Liver (tissue), 10 donors: ENCODE data around the gene GPA33. TPM values are rescaled to one million over a fixed set of nuclear protein-coding genes. Genes with fewer than 3 reads are reported as not detected.

Experiments
- DNase-seq: peaks from one replicate; pipeline ENCODE4 v3.0.0-alpha.2; 2017; ENCODE audit warnings: low spot score
- H3K27ac ChIP-seq, 2 donors: one replicate each; pipeline ENCODE4 v1.7.0; 2013; ENCODE audit warnings: inconsistent platforms in 2 of 2, low read length in 2 of 2, control low read depth in 1 of 2, low read depth in 1 of 2, mild to moderate bottlenecking in 1 of 2
- H3K27me3 ChIP-seq, 4 donors: one replicate each; pipeline versions ENCODE4 v1.6.1 to v1.7.0; 2013; ENCODE audit warnings: low read length in 3 of 4, inconsistent platforms in 1 of 4, mild to moderate bottlenecking in 1 of 4, moderate library complexity in 1 of 4; ENCODE audit not compliant: control insufficient read depth in 4 of 4, insufficient read depth in 4 of 4
- H3K36me3 ChIP-seq, 4 donors: one replicate each; pipeline versions ENCODE4 v1.6.1 to v1.7.0; 2013; ENCODE audit warnings: low read length in 3 of 4, mild to moderate bottlenecking in 3 of 4, low read depth in 1 of 4, moderate library complexity in 1 of 4; ENCODE audit not compliant: control insufficient read depth in 4 of 4, insufficient read depth in 3 of 4
- H3K4me1 ChIP-seq, 4 donors: one replicate each; pipeline versions ENCODE4 v1.6.1 to v1.7.0; 2013; ENCODE audit warnings: low read length in 3 of 4, mild to moderate bottlenecking in 3 of 4, moderate library complexity in 1 of 4; ENCODE audit not compliant: control insufficient read depth in 4 of 4, insufficient read depth in 4 of 4
- H3K4me3 ChIP-seq, 3 donors: one replicate each; pipeline versions ENCODE4 v1.6.1 to v1.7.0; 2013; ENCODE audit warnings: low read length in 3 of 3, control low read depth in 1 of 3, low read depth in 1 of 3, mild to moderate bottlenecking in 1 of 3
- H3K9ac ChIP-seq, 2 donors: one replicate each; pipeline ENCODE4 v1.7.0; 2013; ENCODE audit warnings: low read length in 2 of 2, mild to moderate bottlenecking in 2 of 2, moderate library complexity in 2 of 2, control low read depth in 1 of 2, low read depth in 1 of 2
- H3K9me3 ChIP-seq, 4 donors: one replicate each; pipeline versions ENCODE4 v1.6.1 to v1.7.0; 2013; ENCODE audit warnings: low read length in 3 of 4; ENCODE audit not compliant: control insufficient read depth in 4 of 4
- SP1 ChIP-seq: IDR thresholded peaks from 2 replicates; pipeline ENCODE4 v1.6.1; 2018; ENCODE audit warnings: antibody characterized with exemption, mild to moderate bottlenecking
- WGBS: extraction: QIAGEN DNeasy Blood & Tissue Kit; methylation state at CpG from one replicate; pipeline ENCODE4 v1.1.7; 2013; 5-methylcytosine and 5-hydroxymethylcytosine counted together
- polyA plus RNA-seq, 2 donors: library from polyadenylated mRNA; stranded (reverse) in 1 of 2; unstranded in 1 of 2; fragments of 200-250 nt in 1 of 2; fragments of >200 nt in 1 of 2; fragmentation: Nextera tagmentation in 1 of 2; extraction: Ambion mirVana in 1 of 2; gene quantifications; one replicate each; pipeline versions ENCODE4 v1.2.1 to v1.2.3, GENCODE V29; 2013 to 2015
- small RNA-seq: library from RNA; depleted of rRNA; stranded (forward); fragments of <200 nt; gene quantifications from one replicate; pipeline ENCODE3, GENCODE V24; 2014
- total RNA-seq, 2 donors: library from RNA; depleted of rRNA; stranded (reverse); fragments of >200 nt; gene quantifications; one replicate each; pipeline ENCODE4 v1.2.3, GENCODE V29; 2014
- TF ChIP-seq, protein P1 (sequence below): IDR thresholded peaks from 2 replicates; pipeline ENCODE4 v1.6.1; 2016; ENCODE audit warnings: antibody characterized with exemption
- donor health status: healthy.
- donor health status: healthy.
- donor health status: healthy.
- donor health status: healthy.
- donor health status: healthy.

The GPA33 gene
- total and polyA plus RNA-seq, 4 donors: 0.03 to 0.19 (median 0.08) TPM; not detected in 1

DNA sequence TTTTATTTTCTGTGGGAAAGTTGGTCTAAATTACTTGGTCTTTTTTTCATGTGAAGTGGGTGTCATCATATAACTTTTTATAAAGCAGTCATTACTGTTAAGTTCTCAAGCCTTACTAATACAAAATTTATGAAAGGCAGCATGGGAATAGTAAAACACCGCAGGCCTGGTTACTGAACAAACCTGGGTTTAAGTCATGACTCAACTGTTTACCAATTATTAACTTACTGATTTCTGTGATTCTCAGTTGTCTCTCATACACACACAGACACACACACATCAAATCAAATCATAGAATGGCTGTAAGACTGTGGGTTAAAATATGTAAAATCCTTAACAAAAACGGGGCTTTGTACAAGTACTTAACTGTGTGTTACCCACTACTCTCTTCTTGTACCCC, 86.5 kb downstream of the GPA33 start:
- peaks cover 0 to 5% (median 0%) of the 10 kb centered on the region in 4 donors for H3K9me3 ChIP-seq
- H3K36me3 ChIP-seq: no peaks in the 10 kb centered on the region
- no peak overlapping the region for H3K27ac ChIP-seq
- H3K9ac ChIP-seq: no peak overlapping the region
- H3K4me1 ChIP-seq: no peaks in the 10 kb centered on the region
- H3K4me3 ChIP-seq: no peak overlapping the region
- TF ChIP-seq, protein P1, sequence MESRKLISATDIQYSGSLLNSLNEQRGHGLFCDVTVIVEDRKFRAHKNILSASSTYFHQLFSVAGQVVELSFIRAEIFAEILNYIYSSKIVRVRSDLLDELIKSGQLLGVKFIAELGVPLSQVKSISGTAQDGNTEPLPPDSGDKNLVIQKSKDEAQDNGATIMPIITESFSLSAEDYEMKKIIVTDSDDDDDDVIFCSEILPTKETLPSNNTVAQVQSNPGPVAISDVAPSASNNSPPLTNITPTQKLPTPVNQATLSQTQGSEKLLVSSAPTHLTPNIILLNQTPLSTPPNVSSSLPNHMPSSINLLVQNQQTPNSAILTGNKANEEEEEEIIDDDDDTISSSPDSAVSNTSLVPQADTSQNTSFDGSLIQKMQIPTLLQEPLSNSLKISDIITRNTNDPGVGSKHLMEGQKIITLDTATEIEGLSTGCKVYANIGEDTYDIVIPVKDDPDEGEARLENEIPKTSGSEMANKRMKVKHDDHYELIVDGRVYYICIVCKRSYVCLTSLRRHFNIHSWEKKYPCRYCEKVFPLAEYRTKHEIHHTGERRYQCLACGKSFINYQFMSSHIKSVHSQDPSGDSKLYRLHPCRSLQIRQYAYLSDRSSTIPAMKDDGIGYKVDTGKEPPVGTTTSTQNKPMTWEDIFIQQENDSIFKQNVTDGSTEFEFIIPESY: no peak
- TF ChIP-seq SP1: peak; percentile 8
- WGBS: 70% methylated on average over 2 of the region's 2 CpGs
- no peaks in the 10 kb centered on the region for H3K27me3 ChIP-seq
- no peak for DNase-seq

Small RNAs within 50 kb of the gene (small RNA-seq; reads per million reads assigned to genes)
- 0.09 reads per million for gene RNA5SP65

Other genes starting within 250 kb of the GPA33 start
- gene TADA1, start 214.1 kb downstream of the GPA33 start, total RNA-seq: 10 to 100 TPM; 12.9 to 17.1 TPM
- 10 to 100 TPM in 1 of 2 donors, 1 to 10 TPM in 1; 9.1 to 21.3 TPM for gene TADA1, start 214.1 kb downstream of the GPA33 start, polyA plus RNA-seq
- 1 to 10 TPM in 1 of 2 donors, under 1 TPM in 1; 0.09 to 7.4 TPM for gene ILDR2, start 114.8 kb downstream of the GPA33 start, total RNA-seq
- under 1 TPM; 0.42 to 0.46 TPM for gene ILDR2, start 114.8 kb downstream of the GPA33 start, polyA plus RNA-seq
- gene MAEL, start 101.1 kb downstream of the GPA33 start, total RNA-seq: under 1 TPM in 1 of 2 donors, not detected in 1; 0.14 TPM
- gene MAEL, start 101.1 kb downstream of the GPA33 start, polyA plus RNA-seq: under 1 TPM in 1 of 2 donors, not detected in 1; 0.23 TPM
- gene STYXL2, start 3.7 kb upstream of the GPA33 start, total RNA-seq: under 1 TPM in 1 of 2 donors, not detected in 1; 0.28 TPM
- not detected for gene STYXL2, start 3.7 kb upstream of the GPA33 start, polyA plus RNA-seq
- 10 to 100 TPM in 1 of 2 donors, 1 to 10 TPM in 1; 7.7 to 10.5 TPM for gene POU2F1, start 130.5 kb upstream of the GPA33 start, total RNA-seq
- gene POU2F1, start 130.5 kb upstream of the GPA33 start, polyA plus RNA-seq: 1 to 10 TPM in 1 of 2 donors, under 1 TPM in 1; 0.93 to 5.4 TPM